Activated naive CD4-positive, alpha-beta T cell treated with anti-CD3 and anti-CD28 coated beads, Interleukin-2, amount 50 U/mL, for 24 hours (primary cell): ENCODE data around the gene MLLT10.

Experiments used
- H3K27ac Mint-ChIP-seq: one replicate; pipeline ENCODE4 v1.8.0; 2021; ENCODE audit warnings: mild to moderate bottlenecking, mixed read lengths
- H3K27me3 Mint-ChIP-seq: one replicate; pipeline ENCODE4 v1.8.0; 2021; ENCODE audit warnings: mixed read lengths
- H3K36me3 Mint-ChIP-seq: one replicate; pipeline ENCODE4 v1.8.0; 2021; ENCODE audit warnings: mixed read lengths
- H3K4me1 Mint-ChIP-seq: one replicate; pipeline ENCODE4 v1.8.0; 2021; ENCODE audit warnings: mixed read lengths
- H3K4me3 Mint-ChIP-seq: one replicate; pipeline ENCODE4 v1.8.0; 2021; ENCODE audit warnings: mild to moderate bottlenecking, mixed read lengths
- H3K9me3 Mint-ChIP-seq: one replicate; pipeline ENCODE4 v1.8.0; 2021; ENCODE audit warnings: mixed read lengths

Gene MLLT10

GRCh38 chr10:21510241-21511094 is 23.6 kb upstream of the MLLT10 start:
- peaks cover 44% of the 10 kb centered on the region for H3K27me3 Mint-ChIP-seq
- H3K4me3 Mint-ChIP-seq = no peak overlapping the region
- H3K4me1 Mint-ChIP-seq = no peaks in the 10 kb centered on the region
- no peak overlapping the region for H3K27ac Mint-ChIP-seq
- H3K36me3 Mint-ChIP-seq = no peaks in the 10 kb centered on the region
- H3K9me3 Mint-ChIP-seq = no peaks in the 10 kb centered on the region

DNA sequence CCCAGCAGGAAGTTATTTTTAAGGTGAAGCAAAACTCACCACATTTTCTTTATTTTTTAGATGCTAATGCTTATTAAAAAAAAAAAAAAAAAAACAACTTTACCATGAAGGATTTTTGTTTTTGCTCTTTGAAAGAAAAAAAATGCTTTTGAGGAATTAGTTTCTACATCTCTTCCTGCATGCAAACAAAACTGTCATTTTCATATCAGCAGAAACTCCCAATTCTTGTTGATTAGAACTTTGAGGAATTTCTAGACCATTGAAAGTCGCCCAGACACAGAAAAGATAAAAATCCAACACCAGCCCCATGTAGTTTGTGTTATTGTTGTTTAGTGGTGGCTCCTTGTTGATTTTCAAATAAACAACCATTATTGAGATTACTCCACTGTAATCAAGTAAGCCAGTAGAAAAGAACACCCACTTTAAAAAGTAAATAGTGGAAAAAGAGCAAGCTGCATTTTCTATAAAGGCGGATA is 22.9 kb upstream of the MLLT10 start:
- no peaks in the 10 kb centered on the region for H3K9me3 Mint-ChIP-seq
- peaks cover 50% of the 10 kb centered on the region for H3K27me3 Mint-ChIP-seq
- H3K36me3 Mint-ChIP-seq = no peaks in the 10 kb centered on the region
- peaks cover 4% of the 10 kb centered on the region for H3K4me1 Mint-ChIP-seq
- no peak overlapping the region for H3K27ac Mint-ChIP-seq
- H3K4me3 Mint-ChIP-seq = no peak overlapping the region

DNA sequence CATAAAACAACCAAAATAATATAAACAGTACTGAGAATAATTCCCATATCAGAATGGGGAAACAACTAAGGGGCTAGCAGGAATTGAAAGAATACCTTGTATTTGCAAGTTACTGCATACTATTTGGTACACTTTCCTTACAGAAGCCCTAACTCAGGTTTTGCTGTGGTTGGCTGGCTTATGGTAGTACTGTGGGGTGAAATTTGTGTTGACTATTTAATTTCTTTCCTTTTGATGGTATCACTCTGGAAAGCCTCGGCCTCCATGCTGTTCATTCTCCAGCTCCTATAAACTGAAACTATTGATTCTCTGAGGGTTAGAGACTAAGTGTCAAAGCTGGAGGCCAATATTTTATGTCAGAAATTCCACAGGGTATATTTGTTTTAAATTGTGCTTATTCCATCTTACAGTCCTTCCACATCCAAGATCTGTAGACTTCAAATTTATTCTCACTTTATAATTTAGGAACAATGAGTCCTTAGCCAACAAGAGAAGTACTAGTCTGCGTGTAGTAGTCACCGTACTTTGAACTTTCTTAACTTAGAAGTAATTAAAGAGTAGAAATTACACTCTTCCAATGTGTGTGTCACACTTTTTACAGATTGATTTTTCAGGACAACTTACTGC is 22.0 kb upstream of the MLLT10 start:
- Mint-ChIP-seq H3K27ac (no peak overlapping the region), H3K4me3 (no peak overlapping the region), H3K27me3 (peaks cover 47% of the 10 kb centered on the region), H3K36me3 (no peaks in the 10 kb centered on the region), H3K4me1 (peaks cover 4% of the 10 kb centered on the region), H3K9me3 (no peaks in the 10 kb centered on the region)

- H3K27me3 Mint-ChIP-seq = peaks cover 50% of the 10 kb centered on the region
- no peak overlapping the region for H3K4me3 Mint-ChIP-seq
- H3K36me3 Mint-ChIP-seq = peaks cover 1% of the 10 kb centered on the region
- no peaks in the 10 kb centered on the region for H3K9me3 Mint-ChIP-seq
- peaks cover 9% of the 10 kb centered on the region for H3K4me1 Mint-ChIP-seq
- H3K27ac Mint-ChIP-seq = peak overlapping the region; percentile 35
Measured at GRCh38 chr10:21512573-21513404, 21.2 kb upstream of the MLLT10 start.

- Mint-ChIP-seq H3K27me3 (peaks cover 57% of the 10 kb centered on the region), H3K36me3 (peaks cover 1% of the 10 kb centered on the region), H3K4me3 (no peak overlapping the region), H3K4me1 (peaks cover 15% of the 10 kb centered on the region), H3K9me3 (no peaks in the 10 kb centered on the region), H3K27ac (no peak overlapping the region)
Measured at GRCh38 chr10:21513405-21513788, 20.6 kb upstream of the MLLT10 start.

DNA sequence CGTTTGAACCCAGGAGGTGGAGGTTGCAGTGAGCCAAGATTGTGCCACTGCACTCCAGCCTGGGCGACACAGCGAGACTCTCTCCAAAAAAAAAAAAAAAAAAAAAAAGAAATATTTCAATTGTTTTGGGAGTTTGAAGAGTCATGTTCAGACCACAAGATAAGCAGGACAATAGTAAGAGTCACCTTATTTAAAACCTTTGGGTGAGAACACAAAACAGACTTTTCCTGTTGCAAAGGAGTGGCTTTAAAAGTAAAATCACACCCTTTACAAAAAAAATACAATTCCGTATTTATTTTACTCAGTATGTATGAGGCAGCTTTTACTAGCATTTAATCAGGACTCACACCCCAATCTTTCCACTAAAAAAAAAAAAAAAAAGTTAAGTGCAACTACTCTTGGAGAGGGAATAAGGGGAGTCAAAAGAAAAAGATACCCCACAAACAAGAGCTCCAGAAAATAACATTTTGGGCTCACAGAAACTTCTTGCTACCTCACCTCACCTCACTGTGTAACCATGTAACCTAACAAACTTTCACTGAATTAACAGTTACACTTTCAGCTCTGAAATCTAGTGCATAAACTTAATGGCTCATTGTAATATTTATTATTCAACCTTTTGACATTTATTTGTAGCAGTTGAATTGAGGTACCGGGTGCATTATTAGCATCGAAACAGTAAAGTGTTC is 19.8 kb upstream of the MLLT10 start:
- Mint-ChIP-seq H3K36me3 (peaks cover 1% of the 10 kb centered on the region), H3K27ac (no peak overlapping the region), H3K27me3 (peaks cover 60% of the 10 kb centered on the region), H3K9me3 (no peaks in the 10 kb centered on the region), H3K4me3 (no peak overlapping the region), H3K4me1 (peaks cover 20% of the 10 kb centered on the region)

DNA sequence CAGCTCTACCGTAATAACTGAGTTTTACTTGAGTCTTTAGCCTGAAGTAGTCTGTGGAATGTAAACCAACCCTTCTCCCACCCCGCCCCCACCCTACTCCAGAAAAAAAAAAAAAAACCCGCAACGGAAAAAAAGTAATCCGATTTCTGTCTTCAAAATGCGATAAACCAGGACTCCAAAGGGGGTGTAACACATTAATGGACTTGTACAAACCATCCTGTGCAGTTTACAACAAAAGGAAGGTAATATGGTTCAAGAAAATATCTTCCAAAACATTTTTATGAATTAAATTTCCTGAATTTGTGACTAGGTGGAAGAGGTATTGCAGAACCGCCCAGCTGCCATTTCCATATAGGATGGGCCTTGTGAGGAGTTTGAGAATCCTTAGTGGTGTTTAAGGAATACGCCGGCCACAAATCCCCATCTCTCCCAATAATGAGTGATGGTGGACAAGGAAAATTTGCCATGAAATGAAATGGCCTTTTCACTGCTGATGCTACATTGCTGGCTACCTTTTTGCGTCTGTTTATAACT is 19.1 kb upstream of the MLLT10 start:
- Mint-ChIP-seq H3K36me3 (peaks cover 1% of the 10 kb centered on the region), H3K27ac (no peak overlapping the region), H3K4me3 (no peak overlapping the region), H3K9me3 (no peaks in the 10 kb centered on the region), H3K4me1 (peaks cover 26% of the 10 kb centered on the region), H3K27me3 (peaks cover 64% of the 10 kb centered on the region)

GRCh38 chr10:21515361-21516241 is 18.4 kb upstream of the MLLT10 start:
- H3K9me3 Mint-ChIP-seq = no peaks in the 10 kb centered on the region
- peak overlapping the region; percentile 62 for H3K27ac Mint-ChIP-seq

DNA sequence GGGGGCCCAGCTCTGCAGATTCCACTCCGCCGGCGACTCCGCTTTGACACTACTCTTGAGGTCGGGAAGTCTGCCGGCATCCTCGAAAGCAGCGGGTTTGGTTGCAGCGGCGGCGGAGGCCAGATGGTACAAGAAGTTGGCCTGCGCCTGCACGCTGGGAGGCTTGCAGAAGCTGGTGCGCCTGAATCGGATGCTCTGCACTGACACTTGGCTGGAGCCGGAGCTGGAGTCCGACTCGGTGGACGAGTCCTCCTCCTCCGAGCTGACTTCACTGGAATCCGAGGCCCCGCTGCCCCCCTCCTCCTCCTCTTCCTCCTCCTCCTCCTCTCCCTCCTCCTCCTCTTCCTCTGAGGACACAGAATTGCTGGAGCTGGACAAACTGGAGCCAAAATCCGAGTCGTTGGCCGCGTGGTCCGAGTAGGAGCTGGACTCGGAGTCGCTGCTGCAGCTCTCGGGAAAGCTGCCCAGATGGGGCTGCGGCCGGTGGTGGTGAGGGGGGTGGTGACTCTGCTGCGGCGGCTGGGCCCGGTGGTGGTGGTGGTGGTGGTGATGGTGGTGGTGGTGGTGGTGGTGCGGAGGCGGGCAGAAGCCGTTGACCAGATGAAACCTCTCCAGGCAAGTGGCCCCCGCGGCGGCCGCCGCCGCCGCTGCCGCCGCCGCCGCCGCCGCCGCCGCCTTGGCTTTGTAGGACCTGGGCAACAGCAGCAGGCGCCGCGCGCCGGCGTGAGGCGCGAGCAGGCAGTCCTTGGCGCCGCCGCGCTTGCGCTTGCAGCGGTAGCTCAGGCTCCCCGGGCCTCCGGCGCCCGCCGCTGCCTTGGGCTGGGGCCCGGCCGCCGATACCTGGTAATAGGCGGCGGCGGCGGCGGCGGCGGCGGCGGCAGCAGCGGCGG is 17.5 kb upstream of the MLLT10 start:
- Mint-ChIP-seq H3K9me3 (no peaks in the 10 kb centered on the region), H3K4me1 (peaks cover 38% of the 10 kb centered on the region), H3K27me3 (peaks cover 75% of the 10 kb centered on the region), H3K4me3 (peak overlapping the region; percentile 82), H3K36me3 (peaks cover 1% of the 10 kb centered on the region), H3K27ac (peak overlapping the region; percentile 62)

More at GRCh38 chr10:21515361-21516241, 18.4 kb upstream of the MLLT10 start:
- Mint-ChIP-seq H3K27me3 (peaks cover 70% of the 10 kb centered on the region), H3K4me3 (peak overlapping the region; percentile 67), H3K36me3 (peaks cover 1% of the 10 kb centered on the region), H3K4me1 (peaks cover 33% of the 10 kb centered on the region)

DNA sequence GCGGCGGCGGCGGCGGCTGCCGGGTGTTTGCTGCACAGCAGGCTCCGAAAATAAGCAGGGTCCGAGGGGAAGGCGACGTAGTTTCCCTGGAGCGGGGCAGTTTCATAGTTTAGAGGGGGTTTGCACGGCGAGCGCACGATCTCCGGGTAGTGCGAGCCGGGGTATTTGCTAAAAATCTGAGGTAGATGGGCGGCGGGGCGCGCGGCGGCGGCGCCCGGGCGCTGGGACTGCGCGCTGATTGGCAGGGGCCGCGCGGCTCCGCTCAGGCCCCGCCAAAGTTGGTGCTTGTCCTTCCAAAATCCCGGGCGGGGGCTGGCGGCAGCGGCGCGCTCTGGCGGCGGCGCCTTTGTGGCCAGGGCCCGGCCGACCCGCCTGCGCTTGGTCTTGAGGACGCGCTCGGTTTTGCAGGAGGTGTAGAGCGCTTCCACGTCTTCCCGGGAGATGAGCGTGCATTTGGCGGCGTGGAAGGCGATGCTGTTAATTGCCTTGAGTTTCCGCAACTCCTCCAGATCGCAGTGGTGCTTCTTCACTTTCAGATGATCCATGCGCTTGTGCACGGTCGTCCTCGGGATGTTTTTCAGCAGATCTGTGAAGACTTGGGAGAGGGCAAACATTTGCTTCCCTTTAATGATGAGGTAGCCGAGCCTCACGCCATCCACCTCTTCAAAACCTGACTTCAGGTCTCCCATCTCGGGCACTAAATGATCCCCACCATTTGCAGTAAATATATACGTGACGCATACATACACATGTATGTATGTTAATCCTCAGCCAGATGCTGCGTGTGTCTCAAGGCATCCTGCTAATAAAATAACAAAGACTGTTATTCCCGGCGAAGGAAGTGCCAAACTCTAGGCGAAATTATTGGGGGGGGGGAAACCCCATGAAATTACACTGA is 16.6 kb upstream of the MLLT10 start:
- H3K27me3 Mint-ChIP-seq = peaks cover 71% of the 10 kb centered on the region
- peak overlapping the region; percentile 82 for H3K4me3 Mint-ChIP-seq
- peak overlapping the region; percentile 59 for H3K27ac Mint-ChIP-seq
- H3K4me1 Mint-ChIP-seq = peaks cover 38% of the 10 kb centered on the region
- peaks cover 1% of the 10 kb centered on the region for H3K36me3 Mint-ChIP-seq
- H3K9me3 Mint-ChIP-seq = no peaks in the 10 kb centered on the region

DNA sequence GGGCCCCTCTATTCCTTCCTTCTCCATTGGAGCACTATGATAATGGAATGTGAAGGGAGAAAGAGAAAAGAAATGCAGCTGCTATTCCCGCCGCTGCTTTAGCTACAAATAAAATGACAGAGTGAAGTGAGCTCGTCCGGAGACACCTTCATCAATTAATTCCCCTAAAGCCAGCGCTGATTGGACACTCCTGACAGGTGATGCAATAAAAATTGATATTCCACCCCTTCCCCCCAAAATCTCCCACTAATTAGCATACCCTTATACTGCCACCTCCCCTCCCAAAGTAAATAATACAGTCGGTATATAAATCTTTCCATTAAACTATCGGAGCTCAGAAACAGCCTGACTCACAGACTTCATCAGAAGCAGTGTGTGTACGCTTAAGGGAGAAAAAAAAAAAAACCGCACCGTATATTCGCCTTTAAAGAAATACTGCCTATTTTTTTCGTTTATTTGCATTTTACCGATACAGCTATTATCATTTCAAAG is 15.8 kb upstream of the MLLT10 start:
- Mint-ChIP-seq H3K27me3 (peaks cover 68% of the 10 kb centered on the region), H3K27ac (peak overlapping the region; percentile 71), H3K4me1 (peaks cover 38% of the 10 kb centered on the region), H3K4me3 (peak overlapping the region; percentile 82), H3K9me3 (no peaks in the 10 kb centered on the region), H3K36me3 (peaks cover 1% of the 10 kb centered on the region)

DNA sequence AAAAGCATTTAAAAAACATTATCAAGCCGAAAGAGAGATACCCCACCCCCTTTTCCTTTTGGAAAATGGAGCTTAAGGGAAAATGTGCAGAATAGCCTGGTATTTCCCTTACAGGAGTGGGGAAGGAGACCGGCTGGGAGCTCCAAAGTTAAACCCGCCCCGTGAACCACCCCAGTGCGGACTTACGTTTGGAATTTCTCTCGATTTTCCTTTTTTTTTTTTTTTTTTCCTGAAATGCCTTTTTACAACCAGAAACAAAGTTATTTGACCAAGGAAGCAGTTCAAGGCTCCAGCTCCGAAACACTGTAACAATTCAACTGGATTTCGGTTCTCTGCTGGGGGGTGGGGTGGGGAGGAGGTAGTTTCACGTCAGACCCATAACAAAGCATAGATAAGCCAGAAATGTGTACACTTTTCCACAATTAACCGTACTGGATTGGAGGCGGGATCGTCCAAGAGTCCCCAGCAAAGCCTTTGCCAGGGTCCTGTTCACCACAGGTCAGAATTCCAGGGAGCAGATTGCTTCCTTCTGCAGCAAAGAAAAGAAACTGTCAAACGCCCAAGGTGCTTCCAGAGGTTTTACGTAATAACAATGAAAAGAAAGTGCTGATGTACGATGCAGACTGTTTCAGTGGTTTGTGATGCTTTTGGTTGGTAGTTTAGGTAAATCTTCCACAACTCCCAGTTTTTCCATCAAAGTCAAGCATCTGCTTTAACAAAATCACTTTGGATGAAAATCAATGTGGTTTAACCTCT is 15.2 kb upstream of the MLLT10 start:
- Mint-ChIP-seq H3K27ac (peak overlapping the region; percentile 71), H3K36me3 (peaks cover 1% of the 10 kb centered on the region), H3K9me3 (no peaks in the 10 kb centered on the region), H3K27me3 (peaks cover 64% of the 10 kb centered on the region), H3K4me3 (peak overlapping the region; percentile 82), H3K4me1 (peaks cover 38% of the 10 kb centered on the region)
